Left ventricle myocardium inferior (tissue), 1 donor: Measurements from ENCODE around the gene MEX3A. TPM values are rescaled to one million over a fixed set of nuclear protein-coding genes. Genes with fewer than 3 reads are reported as not detected.
A peak's percentile ranks its signal among the peaks of the same experiment; 100 is the strongest.

Experiments used
- DNase-seq: peaks from one replicate; pipeline ENCODE4 v3.0.0-alpha.2; 2020
- H3K27ac ChIP-seq: fragments of 200-600 bp; replicated peaks from 2 replicates; pipeline ENCODE4 v1.8.0; 2021
- H3K27me3 ChIP-seq: fragments of 200-600 bp; 2 replicates; pipeline ENCODE4 v1.8.0; 2021; ENCODE audit warnings: low read depth
- H3K36me3 ChIP-seq: fragments of 200-600 bp; 2 replicates; pipeline ENCODE4 v1.8.0; 2021
- H3K4me1 ChIP-seq: fragments of 200-600 bp; 2 replicates; pipeline ENCODE4 v1.8.0; 2021
- H3K4me3 ChIP-seq: fragments of 200-600 bp; 2 replicates; pipeline ENCODE4 v1.8.0; 2021; ENCODE audit warnings: mild to moderate bottlenecking, moderate library complexity
- H3K9me3 ChIP-seq: fragments of 200-600 bp; replicated peaks from 2 replicates; pipeline ENCODE4 v1.8.0; 2021
- CTCF ChIP-seq: fragments of 200-600 bp; IDR thresholded peaks from 2 replicates; pipeline ENCODE4 v1.8.0; 2021; ENCODE audit warnings: antibody characterized with exemption, mild to moderate bottlenecking, borderline replicate concordance
- intact Hi-C: fragments of 100-400 bp; cut with micrococcal nuclease; formaldehyde crosslinking; loops from one replicate; pipeline ENCODE4 v1.11.0; 2022
- total RNA-seq: library from RNA; stranded (reverse); fragmentation: NEBNext Ultra II Directional; extraction: Animal tissue kit (Norgen Biotek cat#: 25700); gene quantifications from one replicate; pipeline ENCODE4 v1.2.1, GENCODE V29; 2021
- donor health status: DM: no; HTN: yes; CAD: no; lungs with severe emphysema.

MEX3A gene
- total RNA-seq, 1 donor from 2014 or later = 0.16 TPM

- DNase-seq = no peak
- Histone ChIP-seq H3K9me3 (no peaks in the 10 kb centered on the region), H3K27me3 (no peaks in the 10 kb centered on the region), H3K4me3 (no peak overlapping the region), H3K4me1 (peaks cover 56% of the 10 kb centered on the region), H3K27ac (peak overlapping the region; percentile 97), H3K36me3 (no peaks in the 10 kb centered on the region)
- no peak for TF ChIP-seq CTCF
- intact Hi-C loops = no loop called here
These were observed 30.2 kb upstream of the MEX3A start for GRCh38 chr1:156112276-156113137.

- no peak for TF ChIP-seq CTCF
- Histone ChIP-seq H3K4me1 (peaks cover 56% of the 10 kb centered on the region), H3K9me3 (no peaks in the 10 kb centered on the region), H3K36me3 (no peaks in the 10 kb centered on the region), H3K4me3 (no peak overlapping the region), H3K27me3 (no peaks in the 10 kb centered on the region), H3K27ac (peak overlapping the region; percentile 97)
- DNase-seq = no peak
- intact Hi-C loops = no loop called here
These were observed 29.2 kb upstream of the MEX3A start for GRCh38 chr1:156111355-156111962.

GRCh38 chr1:156110252-156110651 lies 28.0 kb upstream of the MEX3A start:
- H3K4me1 ChIP-seq = peaks cover 56% of the 10 kb centered on the region
- no peak for TF ChIP-seq CTCF

GRCh38 chr1:156108664-156109241 lies 26.5 kb upstream of the MEX3A start:
- Histone ChIP-seq H3K9me3 (no peaks in the 10 kb centered on the region), H3K4me3 (no peak overlapping the region), H3K36me3 (no peaks in the 10 kb centered on the region), H3K4me1 (peaks cover 56% of the 10 kb centered on the region), H3K27me3 (no peaks in the 10 kb centered on the region), H3K27ac (peak overlapping the region; percentile 11)
- no peak for DNase-seq
- TF ChIP-seq CTCF = no peak
- intact Hi-C loops = no loop called here

More at GRCh38 chr1:156110252-156110651, 28.0 kb upstream of the MEX3A start:
- H3K4me3 ChIP-seq = no peak overlapping the region
- H3K27ac ChIP-seq = no peak overlapping the region
- H3K9me3 ChIP-seq = no peaks in the 10 kb centered on the region
- H3K27me3 ChIP-seq = no peaks in the 10 kb centered on the region
- H3K36me3 ChIP-seq = no peaks in the 10 kb centered on the region
- DNase-seq = no peak
- intact Hi-C loops = no loop called here

- Histone ChIP-seq H3K4me3 (no peak overlapping the region), H3K9me3 (no peaks in the 10 kb centered on the region), H3K27ac (peak overlapping the region; percentile 98), H3K27me3 (no peaks in the 10 kb centered on the region), H3K36me3 (no peaks in the 10 kb centered on the region), H3K4me1 (peaks cover 56% of the 10 kb centered on the region)
- intact Hi-C loops = no loop called here
- no peak for TF ChIP-seq CTCF
- no peak for DNase-seq
These were observed 25.8 kb upstream of the MEX3A start for GRCh38 chr1:156108057-156108456.
